ENCODE data around the gene RYR1. TPM values are rescaled to one million over a fixed set of nuclear protein-coding genes. Genes with fewer than 3 reads are reported as not detected.

Gene RYR1
- total and polyA plus RNA-seq, 2 experiments from 2014 or later = under 0.01 TPM; not detected in 1

GRCh38 chr19:38580080-38580479, 146.6 kb downstream of the RYR1 start:
- Histone ChIP-seq H4K20me1 (ENCODE audit: insufficient read depth) (no peaks in the 10 kb centered on the region), H3K9ac (no peak overlapping the region), H3K79me2 (ENCODE audit: insufficient read depth) (no peaks in the 10 kb centered on the region), H3K9me2 (ENCODE audit: insufficient read depth) (no peaks in the 10 kb centered on the region), H3K36me3 (ENCODE audit: low read depth) (no peaks in the 10 kb centered on the region), H3F3A (ENCODE audit: insufficient read depth) (no peaks in the 10 kb centered on the region), H2AFZ (no peak overlapping the region), H3K9me3 (ENCODE audit: low read depth) (no peaks in the 10 kb centered on the region), H3K4me3 (no peak overlapping the region), H3K4me2 (ENCODE audit: unreplicated experiment) (no peak overlapping the region), H3K4me1 (ENCODE audit: insufficient read depth) (no peaks in the 10 kb centered on the region), H3K27ac (no peak overlapping the region), H3K27me3 (replicated peaks; ENCODE audit: insufficient read depth) (no peaks in the 10 kb centered on the region)
- in situ Hi-C loops (cut with MboI) = no loop called here
- WGBS, 2 experiments (ENCODE audit: low coverage in 1 of 2, low lambda C conversion rate in 2 of 2, missing lambda C conversion rate in 2 of 2) = 76 to 83% methylated on average over 15 of the region's 15 CpGs
- no peak for TF ChIP-seq EZH2 (IDR thresholded peaks at IDR 0.05; ENCODE audit: insufficient read depth, poor library complexity, severe bottlenecking)
- no peak for TF ChIP-seq EZH2phosphoT487 (IDR thresholded peaks at IDR 0.05; ENCODE audit: insufficient read depth, low read depth)
- no peak for DNase-seq

- in situ Hi-C loops (cut with MboI) = no loop called here
- H3K4me1 ChIP-seq (ENCODE audit: insufficient read depth) = no peaks in the 10 kb centered on the region
- WGBS, 2 experiments (ENCODE audit: low coverage in 1 of 2, low lambda C conversion rate in 2 of 2, missing lambda C conversion rate in 2 of 2) = 62 to 72% methylated on average over 10 to 14 of the region's 14 CpGs
These were observed 149.9 kb downstream of the RYR1 start for GRCh38 chr19:38583219-38583984.

DNA sequence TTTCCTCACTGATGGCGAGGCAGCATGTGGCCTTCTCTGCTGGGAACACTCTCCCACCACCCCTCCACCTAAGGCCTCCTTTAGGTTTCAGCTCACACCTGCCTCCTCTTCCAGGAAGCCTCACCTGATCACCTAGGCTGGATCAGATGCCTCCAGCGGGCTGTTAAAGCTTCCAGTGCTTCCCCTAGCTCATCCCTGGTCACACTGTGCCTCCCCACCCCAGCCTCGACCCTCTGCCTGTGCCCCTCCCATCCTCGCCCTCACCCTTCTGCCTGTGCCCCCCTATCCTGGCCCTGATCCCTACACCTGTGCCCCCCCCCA, 150.5 kb downstream of the RYR1 start:
- no peak for DNase-seq
- no peaks in the 10 kb centered on the region for H3K36me3 ChIP-seq (ENCODE audit: low read depth)
- H3K4me3 ChIP-seq = no peak overlapping the region
- in situ Hi-C loops (cut with MboI) = no loop called here
- H3K27me3 ChIP-seq (replicated peaks; ENCODE audit: insufficient read depth) = no peaks in the 10 kb centered on the region
- 36 to 47% methylated on average over 4 of the region's 4 CpGs for whole genome bisulfite sequencing, 2 experiments (ENCODE audit: low coverage in 1 of 2, low lambda C conversion rate in 2 of 2, missing lambda C conversion rate in 2 of 2)
- no peak overlapping the region for H3K27ac ChIP-seq
- no peak for TF ChIP-seq EZH2 (IDR thresholded peaks at IDR 0.05; ENCODE audit: insufficient read depth, poor library complexity, severe bottlenecking)
- TF ChIP-seq EZH2phosphoT487 (IDR thresholded peaks at IDR 0.05; ENCODE audit: insufficient read depth, low read depth) = no peak
- no peaks in the 10 kb centered on the region for H3K79me2 ChIP-seq (ENCODE audit: insufficient read depth)
- H3K4me2 ChIP-seq (ENCODE audit: unreplicated experiment) = no peak overlapping the region
- no peaks in the 10 kb centered on the region for H4K20me1 ChIP-seq (ENCODE audit: insufficient read depth)
- no peaks in the 10 kb centered on the region for H3F3A ChIP-seq (ENCODE audit: insufficient read depth)
- H3K4me1 ChIP-seq (ENCODE audit: insufficient read depth) = no peaks in the 10 kb centered on the region
- H3K9ac ChIP-seq = no peak overlapping the region
- no peaks in the 10 kb centered on the region for H3K9me2 ChIP-seq (ENCODE audit: insufficient read depth)
- no peak overlapping the region for H2AFZ ChIP-seq
- H3K9me3 ChIP-seq (ENCODE audit: low read depth) = no peaks in the 10 kb centered on the region

More at GRCh38 chr19:38583219-38583984, 149.9 kb downstream of the RYR1 start:
- no peak overlapping the region for H3K4me3 ChIP-seq
- no peaks in the 10 kb centered on the region for H3K9me3 ChIP-seq (ENCODE audit: low read depth)
- no peaks in the 10 kb centered on the region for H3K9me2 ChIP-seq (ENCODE audit: insufficient read depth)
- no peaks in the 10 kb centered on the region for H3K27me3 ChIP-seq (replicated peaks; ENCODE audit: insufficient read depth)
- H3K9ac ChIP-seq = no peak overlapping the region
- no peak overlapping the region for H3K27ac ChIP-seq
- no peaks in the 10 kb centered on the region for H4K20me1 ChIP-seq (ENCODE audit: insufficient read depth)
- H3K4me2 ChIP-seq (ENCODE audit: unreplicated experiment) = no peak overlapping the region
- no peaks in the 10 kb centered on the region for H3K36me3 ChIP-seq (ENCODE audit: low read depth)
- no peaks in the 10 kb centered on the region for H3F3A ChIP-seq (ENCODE audit: insufficient read depth)
- DNase-seq = no peak
- no peaks in the 10 kb centered on the region for H3K79me2 ChIP-seq (ENCODE audit: insufficient read depth)
- no peak for TF ChIP-seq EZH2phosphoT487 (IDR thresholded peaks at IDR 0.05; ENCODE audit: insufficient read depth, low read depth)
- TF ChIP-seq EZH2 (IDR thresholded peaks at IDR 0.05; ENCODE audit: insufficient read depth, poor library complexity, severe bottlenecking) = no peak
- H2AFZ ChIP-seq = no peak overlapping the region

DNA sequence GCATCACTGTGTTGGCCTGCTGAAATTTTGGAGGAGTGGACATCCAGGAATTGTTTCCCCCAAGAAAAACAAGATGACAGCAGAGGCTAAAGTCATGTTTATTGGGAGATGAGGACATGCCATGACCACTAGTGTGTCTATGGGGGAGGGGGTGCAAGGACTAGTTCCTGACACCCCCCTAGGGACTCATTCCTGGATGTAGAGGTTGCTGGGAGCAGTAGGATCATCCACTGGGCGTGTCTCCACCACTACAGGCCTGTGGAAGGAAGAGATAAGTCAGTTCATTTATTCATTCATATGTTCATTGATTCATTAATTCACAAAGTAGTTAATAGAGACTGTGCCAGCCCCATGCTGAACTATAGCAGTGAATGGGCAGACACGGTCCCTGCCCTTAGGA, 154.1 kb downstream of the RYR1 start:
- Histone ChIP-seq H3K79me2 (ENCODE audit: insufficient read depth) (no peaks in the 10 kb centered on the region), H3K27me3 (replicated peaks; ENCODE audit: insufficient read depth) (no peaks in the 10 kb centered on the region), H3K4me2 (ENCODE audit: unreplicated experiment) (no peak overlapping the region), H3K9ac (no peak overlapping the region), H3K36me3 (ENCODE audit: low read depth) (no peaks in the 10 kb centered on the region), H3K27ac (no peak overlapping the region), H3K9me2 (ENCODE audit: insufficient read depth) (no peaks in the 10 kb centered on the region), H3F3A (ENCODE audit: insufficient read depth) (no peaks in the 10 kb centered on the region), H3K4me3 (no peak overlapping the region), H3K4me1 (ENCODE audit: insufficient read depth) (no peaks in the 10 kb centered on the region), H4K20me1 (ENCODE audit: insufficient read depth) (no peaks in the 10 kb centered on the region), H3K9me3 (ENCODE audit: low read depth) (no peaks in the 10 kb centered on the region), H2AFZ (no peak overlapping the region)
- WGBS, 2 experiments (ENCODE audit: low coverage in 1 of 2, low lambda C conversion rate in 2 of 2, missing lambda C conversion rate in 2 of 2) = 40 to 43% methylated on average over 2 of the region's 2 CpGs
- TF ChIP-seq EZH2phosphoT487 (IDR thresholded peaks at IDR 0.05; ENCODE audit: insufficient read depth, low read depth) (no peak), EZH2 (IDR thresholded peaks at IDR 0.05; ENCODE audit: insufficient read depth, poor library complexity, severe bottlenecking) (no peak)
- no peak for DNase-seq
- in situ Hi-C loops (cut with MboI) = no loop called here

Data from GM23248 (cell line).